RWPE1 (cell line): Measurements from ENCODE around the gene MRTFB.

Experiments
- CTCF ChIA-PET: fragments of 350-600 bp; sonication (Branson Sonifier 250); formaldehyde crosslinking; extraction: SDS; loops from one replicate; lab custom pipeline; 2021; lab: Yijun Ruan, JAX
- POLR2A ChIA-PET: fragments of 400-600 bp; formaldehyde crosslinking; extraction: SDS; loops from one replicate; lab custom pipeline; 2020; ENCODE audit warnings: antibody characterized with exemption; ENCODE audit not compliant: low non-redundant PET; lab: Yijun Ruan, JAX
- DNase-seq: peaks from one replicate; pipeline ENCODE4 v3.0.0; 2012; ENCODE audit warnings: low spot score
- H3K27ac ChIP-seq: fragments of 450-650 bp; 2 replicates; pipeline ENCODE4 v1.5.1; 2017
- CTCF ChIP-seq: fragments of 450-650 bp; conservative IDR thresholded peaks from 2 replicates; pipeline ENCODE4 v1.5.1; 2017; ENCODE audit warnings: low read depth, mild to moderate bottlenecking

MRTFB gene

GRCh38 chr16:14072360-14072759 is 1.2 kb downstream of the MRTFB start:
- CTCF ChIA-PET = no interaction called here
- H3K27ac ChIP-seq = no peak overlapping the region
- TF ChIP-seq CTCF = no peak
- POLR2A ChIA-PET = no interaction called here
- DNase-seq = no peak

GRCh38 chr16:14074544-14074943 is 3.4 kb downstream of the MRTFB start:
- no peak for TF ChIP-seq CTCF
- H3K27ac ChIP-seq = no peak overlapping the region
- DNase-seq = no peak
- POLR2A ChIA-PET = no interaction called here
- CTCF ChIA-PET = no interaction called here

- ChIA-PET POLR2A (no interaction called here), CTCF (interaction anchor here (0.5 to 0.6 kb wide), 2 partner anchors 9 to 25 kb away, joined by 3 read pairs; no protein-coding TSS in a partner anchor)
- no peak for TF ChIP-seq CTCF
- H3K27ac ChIP-seq = no peak overlapping the region
- DNase-seq = no peak
Measured at GRCh38 chr16:14077918-14078317, 6.8 kb downstream of the MRTFB start.

- no peak for TF ChIP-seq CTCF
- ChIA-PET POLR2A (no interaction called here), CTCF (interaction anchor here (0.7 kb wide), 2 partner anchors 9 to 166 kb away, joined by 3 read pairs; partner anchors contain the start of gene ERCC4)
- no peak for DNase-seq
- H3K27ac ChIP-seq = no peak overlapping the region
Measured at GRCh38 chr16:14086477-14086876, 15.4 kb downstream of the MRTFB start.

- ChIA-PET CTCF (interaction anchor here (0.7 kb wide), 1 partner anchor 167 kb away, joined by 3 read pairs; the partner anchor contains the start of gene ERCC4), POLR2A (no interaction called here)
- DNase-seq = no peak
- H3K27ac ChIP-seq = no peak overlapping the region
- TF ChIP-seq CTCF = no peak
Measured at GRCh38 chr16:14087181-14087580, 16.1 kb downstream of the MRTFB start.

- CTCF ChIA-PET = interaction anchor here (0.6 kb wide), 1 partner anchor 85 kb away, joined by 7 read pairs; no protein-coding TSS in a partner anchor
- POLR2A ChIA-PET = no interaction called here
Measured at GRCh38 chr16:14087590-14088154, 16.6 kb downstream of the MRTFB start.

More at GRCh38 chr16:14087590-14088154, 16.6 kb downstream of the MRTFB start:
- no peak overlapping the region for H3K27ac ChIP-seq
- TF ChIP-seq CTCF = no peak
- no peak for DNase-seq
